GM12878 (cell line): Measurements from ENCODE around the gene KDM3B. TPM values are rescaled to one million over a fixed set of nuclear protein-coding genes. Genes with fewer than 3 reads are reported as not detected.

Experiments
- ATAC-seq: fragments of 200-7000 bp; cut with Tn5 transposase; 3 replicates; pipeline ENCODE4 v1.9.1; 2020; ENCODE audit warnings: mild to moderate bottlenecking, moderate library complexity
- BruUV-seq: library from RNA; stranded (reverse); fragments of 400-500 nt; replicated peaks from 2 replicates; lab custom pipeline; 2021; lab: Mats Ljungman, UMichigan
- CTCF ChIA-PET: fragments of 300-600 bp; sonication (Branson Sonifier 250); formaldehyde crosslinking; extraction: SDS; loops from one replicate; lab custom pipeline; 2021; ENCODE audit warnings: inconsistent platforms; lab: Yijun Ruan, JAX
- POLR2A ChIA-PET: fragments of 350-600 bp; formaldehyde crosslinking; extraction: SDS; loops from one replicate; lab custom pipeline; 2021; ENCODE audit warnings: inconsistent platforms; lab: Charles Lee
- RAD21 ChIA-PET: fragments of 300-600 bp; sonication (Branson Sonifier 250); formaldehyde crosslinking; loops from one replicate; lab custom pipeline; 2023; ENCODE audit warnings: antibody characterized with exemption; ENCODE audit not compliant: unreplicated experiment; lab: Charles Lee
- SMC1A ChIA-PET: fragments of 300-600 bp; sonication (Branson Sonifier 250); formaldehyde crosslinking; loops from one replicate; lab custom pipeline; 2023; ENCODE audit not compliant: unreplicated experiment, uncharacterized antibody; lab: Charles Lee
- DNase-seq: peaks from one replicate; pipeline ENCODE4 v3.0.0-alpha.2; 2011; ENCODE audit warnings: low read depth, low spot score
- FAIRE-seq: peaks from 3 replicates; lab custom pipeline; 2011; peaks lifted over from hg19 to GRCh38; lab: Jason Lieb, UNC
- H2AFZ ChIP-seq: 2 replicates; pipeline ENCODE4 v1.6.0; 2011; ENCODE audit warnings: low read depth, low read length, control low read depth; ENCODE audit not compliant: control insufficient read depth
- H3K27ac ChIP-seq: 2 replicates; pipeline ENCODE4 v1.5.1; 2011; ENCODE audit warnings: control low read depth; ENCODE audit not compliant: control insufficient read depth, insufficient read depth
- H3K27me3 ChIP-seq, 2 experiments: replicated peaks in 1 of 2; 2 replicates each; pipeline versions ENCODE4 v1.6.0 to v1.6.1; 2011; ENCODE audit warnings: low read length in 1 of 2; ENCODE audit not compliant: control insufficient read depth in 2 of 2, insufficient read depth in 2 of 2
- H3K36me3 ChIP-seq, 2 experiments: 2 replicates each; pipeline ENCODE4 v1.5.1; 2011; ENCODE audit warnings: low read length in 1 of 2; ENCODE audit not compliant: control insufficient read depth in 2 of 2, insufficient read depth in 2 of 2
- H3K4me1 ChIP-seq: 2 replicates; pipeline ENCODE4 v1.6.1; 2011; ENCODE audit warnings: mild to moderate bottlenecking, low read length, moderate library complexity, mixed read lengths; ENCODE audit not compliant: control insufficient read depth, insufficient read depth
- H3K4me2 ChIP-seq: 2 replicates; pipeline ENCODE4 v1.6.0; 2011; ENCODE audit warnings: control low read depth; ENCODE audit not compliant: control insufficient read depth, insufficient read depth
- H3K4me3 ChIP-seq: fragments of 200-600 bp; sonication (generic); 2 replicates; pipeline ENCODE4 v1.5.1; 2016
- H3K79me2 ChIP-seq: 2 replicates; pipeline ENCODE4 v1.6.0; 2011; ENCODE audit warnings: low read length; ENCODE audit not compliant: control insufficient read depth, insufficient read depth
- H3K9ac ChIP-seq: 2 replicates; pipeline ENCODE4 v1.8.0; 2011; ENCODE audit warnings: low read length, control low read depth, mixed read lengths; ENCODE audit not compliant: control insufficient read depth, insufficient read depth
- H3K9me3 ChIP-seq: replicated peaks from 3 replicates; pipeline ENCODE4 v1.5.1; 2011; ENCODE audit warnings: mild to moderate bottlenecking, low read length; ENCODE audit not compliant: control insufficient read depth, insufficient read depth
- H4K20me1 ChIP-seq: 2 replicates; pipeline ENCODE4 v1.6.0; 2011; ENCODE audit not compliant: control insufficient read depth, insufficient read depth
- CREB1 ChIP-seq: IDR thresholded peaks from 2 replicates; pipeline ENCODE4 v1.6.1; 2012; ENCODE audit warnings: low read depth, mild to moderate bottlenecking, inconsistent platforms
- E4F1 ChIP-seq: fragments of 450-650 bp; IDR thresholded peaks from 2 replicates; pipeline ENCODE4 v1.6.1; 2018; ENCODE audit warnings: borderline replicate concordance, mild to moderate bottlenecking; ENCODE audit not compliant: partially characterized antibody
- HDAC6 ChIP-seq: fragments of 200-600 bp; sonication (generic); IDR thresholded peaks from one replicate; pipeline ENCODE4 v1.8.0; 2017; ENCODE audit warnings: antibody characterized with exemption; ENCODE audit not compliant: unreplicated experiment
- NKRF ChIP-seq: fragments of 450-650 bp; conservative IDR thresholded peaks from 2 replicates; pipeline ENCODE4 v1.6.1; 2017; ENCODE audit warnings: mild to moderate bottlenecking, moderate library complexity
- PML ChIP-seq: IDR thresholded peaks from 2 replicates; pipeline ENCODE4 v1.6.1; 2012; ENCODE audit warnings: low read length, inconsistent platforms
- RCOR1 ChIP-seq: conservative IDR thresholded peaks from 2 replicates; pipeline ENCODE4 v1.6.1; 2012; ENCODE audit warnings: low read depth, low read length, improper control_type of control experiment
- RFX5 ChIP-seq: IDR thresholded peaks from 2 replicates; pipeline ENCODE4 v1.6.1; 2011; ENCODE audit warnings: low read depth, low read length, improper control_type of control experiment
- STAT3 ChIP-seq: IDR thresholded peaks from 2 replicates; pipeline ENCODE4 v1.6.1; 2011; ENCODE audit warnings: low read depth, low read length, improper control_type of control experiment
- USF1 ChIP-seq: IDR thresholded peaks from 2 replicates; pipeline ENCODE4 v1.6.1; 2011; ENCODE audit warnings: borderline replicate concordance, low read depth, mild to moderate bottlenecking, moderate library complexity, mixed read lengths, low read length; ENCODE audit not compliant: insufficient read depth; ENCODE audit errors: extremely low read length
- YBX1 ChIP-seq: fragments of 450-650 bp; IDR thresholded peaks from 2 replicates; pipeline ENCODE4 v1.6.1; 2016; ENCODE audit warnings: antibody characterized with exemption
- YY1 ChIP-seq: IDR thresholded peaks from 2 replicates; pipeline ENCODE4 v1.6.1; 2011; ENCODE audit warnings: low read depth, mild to moderate bottlenecking, low read length
- WGBS: methylation state at CpG from one replicate; pipeline ENCODE4 v1.1.6; 2016; ENCODE audit warnings: low lambda C conversion rate; ENCODE audit not compliant: insufficient replicate concordance, insufficient coverage; ENCODE audit errors: missing lambda C conversion rate; 5-methylcytosine and 5-hydroxymethylcytosine counted together
- in situ Hi-C: fragments of 300-500 bp; cut with MboI; formaldehyde crosslinking; loops from 9 replicates; pipeline ENCODE4 v1.14.3; 2018; ENCODE audit warnings: mixed read lengths
- intact Hi-C: fragments of 100-400 bp; cut with micrococcal nuclease; formaldehyde crosslinking; loops from one replicate; pipeline ENCODE4 v1.14.2; 2022; ENCODE audit not compliant: unreplicated experiment
- polyA plus RNA-seq, 11 experiments: library from polyadenylated mRNA; depleted of rRNA in 4 of 11; unstranded in 6 of 11; stranded (reverse) in 5 of 11; fragments of >200 nt; fragmentation: Nextera tagmentation in 4 of 11; fragmentation: Illumina TruSeq in 1 of 11; extraction: Ambion mirVana in 4 of 11; extraction: Trizol in 1 of 11; gene quantifications; 1 replicate in 1 of 11; 2 replicates in 10 of 11; pipeline versions ENCODE4 v1.2.1 to v1.2.3, GENCODE V29; 2011 to 2016; ENCODE audit warnings: inconsistent platforms in 2 of 11, missing spikeins in 2 of 11, low read depth in 1 of 11
- total RNA-seq, 4 experiments: library from RNA; depleted of rRNA in 3 of 4; stranded (reverse); fragments of >200 nt in 3 of 4; fragmentation: Illumina TruSeq in 1 of 4; extraction: Trizol in 1 of 4; gene quantifications; 2 replicates each; pipeline versions ENCODE4 v1.2.1 to v1.2.3, GENCODE V29; 2013 to 2021
- TF ChIP-seq, protein P1 (sequence below): fragments of 450-650 bp; IDR thresholded peaks from 2 replicates; pipeline ENCODE4 v1.6.1; 2017; ENCODE audit warnings: mild to moderate bottlenecking, moderate library complexity
- TF ChIP-seq, protein P2 (sequence below): fragments of 450-650 bp; IDR thresholded peaks from 2 replicates; pipeline ENCODE4 v1.6.1; 2017; ENCODE audit warnings: low read depth, mild to moderate bottlenecking, moderate library complexity

Gene KDM3B
- total and polyA plus RNA-seq, 10 of the 15 experiments (the other 5 are each of a cell fraction or from before 2014, with no cell fraction given): 8.5 to 45.7 (median 29.0) TPM

- in situ Hi-C loops: no loop called here
- Histone ChIP-seq H3K36me3 (peaks cover 10 to 22% of the 10 kb centered on the region in 2 experiments; a peak in 3 of 4 replicates), H3K27ac (no peak overlapping the region), H3K4me1 (no peaks in the 10 kb centered on the region), H3K9me3 (no peaks in the 10 kb centered on the region), H2AFZ (no peak overlapping the region), H3K79me2 (no peaks in the 10 kb centered on the region), H3K4me2 (no peak overlapping the region), H3K27me3 (no peaks in the 10 kb centered on the region), H3K4me3 (no peak overlapping the region), H3K9ac (no peak overlapping the region), H4K20me1 (no peaks in the 10 kb centered on the region)
- 94% methylated on average over 9 of the region's 9 CpGs for WGBS
- intact Hi-C loops: no loop called here
- RAD21 ChIA-PET: no interaction called here
- no TSS peak for BruUV-seq
- SMC1A ChIA-PET: interaction anchor here (1.1 kb wide), 1 partner anchor 22 kb away, joined by 3 read pairs; no protein-coding TSS in a partner anchor
- TF ChIP-seq, protein P1, sequence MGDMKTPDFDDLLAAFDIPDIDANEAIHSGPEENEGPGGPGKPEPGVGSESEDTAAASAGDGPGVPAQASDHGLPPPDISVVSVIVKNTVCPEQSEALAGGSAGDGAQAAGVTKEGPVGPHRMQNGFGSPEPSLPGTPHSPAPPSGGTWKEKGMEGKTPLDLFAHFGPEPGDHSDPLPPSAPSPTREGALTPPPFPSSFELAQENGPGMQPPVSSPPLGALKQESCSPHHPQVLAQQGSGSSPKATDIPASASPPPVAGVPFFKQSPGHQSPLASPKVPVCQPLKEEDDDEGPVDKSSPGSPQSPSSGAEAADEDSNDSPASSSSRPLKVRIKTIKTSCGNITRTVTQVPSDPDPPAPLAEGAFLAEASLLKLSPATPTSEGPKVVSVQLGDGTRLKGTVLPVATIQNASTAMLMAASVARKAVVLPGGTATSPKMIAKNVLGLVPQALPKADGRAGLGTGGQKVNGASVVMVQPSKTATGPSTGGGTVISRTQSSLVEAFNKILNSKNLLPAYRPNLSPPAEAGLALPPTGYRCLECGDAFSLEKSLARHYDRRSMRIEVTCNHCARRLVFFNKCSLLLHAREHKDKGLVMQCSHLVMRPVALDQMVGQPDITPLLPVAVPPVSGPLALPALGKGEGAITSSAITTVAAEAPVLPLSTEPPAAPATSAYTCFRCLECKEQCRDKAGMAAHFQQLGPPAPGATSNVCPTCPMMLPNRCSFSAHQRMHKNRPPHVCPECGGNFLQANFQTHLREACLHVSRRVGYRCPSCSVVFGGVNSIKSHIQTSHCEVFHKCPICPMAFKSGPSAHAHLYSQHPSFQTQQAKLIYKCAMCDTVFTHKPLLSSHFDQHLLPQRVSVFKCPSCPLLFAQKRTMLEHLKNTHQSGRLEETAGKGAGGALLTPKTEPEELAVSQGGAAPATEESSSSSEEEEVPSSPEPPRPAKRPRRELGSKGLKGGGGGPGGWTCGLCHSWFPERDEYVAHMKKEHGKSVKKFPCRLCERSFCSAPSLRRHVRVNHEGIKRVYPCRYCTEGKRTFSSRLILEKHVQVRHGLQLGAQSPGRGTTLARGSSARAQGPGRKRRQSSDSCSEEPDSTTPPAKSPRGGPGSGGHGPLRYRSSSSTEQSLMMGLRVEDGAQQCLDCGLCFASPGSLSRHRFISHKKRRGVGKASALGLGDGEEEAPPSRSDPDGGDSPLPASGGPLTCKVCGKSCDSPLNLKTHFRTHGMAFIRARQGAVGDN: no peak
- TF ChIP-seq CREB1 (no peak), RFX5 (no peak), YBX1 (no peak), PML (no peak), USF1 (no peak), NKRF (no peak), STAT3 (no peak), RCOR1 (no peak), E4F1 (no peak), YY1 (no peak), HDAC6 (no peak)
- TF ChIP-seq, protein P2, sequence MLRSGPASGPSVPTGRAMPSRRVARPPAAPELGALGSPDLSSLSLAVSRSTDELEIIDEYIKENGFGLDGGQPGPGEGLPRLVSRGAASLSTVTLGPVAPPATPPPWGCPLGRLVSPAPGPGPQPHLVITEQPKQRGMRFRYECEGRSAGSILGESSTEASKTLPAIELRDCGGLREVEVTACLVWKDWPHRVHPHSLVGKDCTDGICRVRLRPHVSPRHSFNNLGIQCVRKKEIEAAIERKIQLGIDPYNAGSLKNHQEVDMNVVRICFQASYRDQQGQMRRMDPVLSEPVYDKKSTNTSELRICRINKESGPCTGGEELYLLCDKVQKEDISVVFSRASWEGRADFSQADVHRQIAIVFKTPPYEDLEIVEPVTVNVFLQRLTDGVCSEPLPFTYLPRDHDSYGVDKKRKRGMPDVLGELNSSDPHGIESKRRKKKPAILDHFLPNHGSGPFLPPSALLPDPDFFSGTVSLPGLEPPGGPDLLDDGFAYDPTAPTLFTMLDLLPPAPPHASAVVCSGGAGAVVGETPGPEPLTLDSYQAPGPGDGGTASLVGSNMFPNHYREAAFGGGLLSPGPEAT: no peak
- POLR2A ChIA-PET: no interaction called here
- CTCF ChIA-PET: no interaction called here
- FAIRE-seq: no peak
- ATAC-seq: no peak
- DNase-seq: no peak
Measured at GRCh38 chr5:138391859-138392386, 39.4 kb downstream of the KDM3B start.
